ENCODE measurements around the gene SLC49A4. TPM values are rescaled to one million over a fixed set of nuclear protein-coding genes. Genes with fewer than 3 reads are reported as not detected.

Gene SLC49A4
- total RNA-seq, 1 experiment from 2014 or later, result 11.3 TPM

- H3K79me2 ChIP-seq (ENCODE audit: insufficient read depth, low read length), result no peaks in the 10 kb centered on the region
- ChIA-PET POLR2A (no interaction called here), CTCF (no interaction called here), RAD21 (ENCODE audit: low non-redundant PET in 1 of 2, low total read pairs in 2 of 2, uncharacterized antibody in 2 of 2, unreplicated experiment in 2 of 2) (no interaction called here)
- no peaks in the 10 kb centered on the region for H3K4me1 ChIP-seq (ENCODE audit: control insufficient read depth in 1 of 2, insufficient read depth in 2 of 2, low read length in 2 of 2)
- no peak overlapping the region for H3K4me3 ChIP-seq (replicated peaks in 1 of 2; ENCODE audit: low read depth in 1 of 2, low read length in 2 of 2)
- DNase-seq (ENCODE audit: low read depth, low spot score), result no peak
- no peaks in the 10 kb centered on the region for H3K9me3 ChIP-seq (ENCODE audit: control insufficient read depth in 1 of 2, insufficient read depth in 1 of 2, low read depth in 1 of 2, low read length in 2 of 2)
- H3K9ac ChIP-seq (ENCODE audit: low read length), result no peak overlapping the region
- no peaks in the 10 kb centered on the region for H3K9me2 ChIP-seq (ENCODE audit: insufficient read depth)
- 0 out of 2 replicates have a peak, but pooled peaks have one; percentile 47 for ATAC-seq
- TF ChIP-seq ZFX (IDR thresholded peaks at IDR 0.05) (no peak), SP1 (IDR thresholded peaks at IDR 0.05; ENCODE audit: low read depth) (no peak)
- TF ChIP-seq, protein P1, sequence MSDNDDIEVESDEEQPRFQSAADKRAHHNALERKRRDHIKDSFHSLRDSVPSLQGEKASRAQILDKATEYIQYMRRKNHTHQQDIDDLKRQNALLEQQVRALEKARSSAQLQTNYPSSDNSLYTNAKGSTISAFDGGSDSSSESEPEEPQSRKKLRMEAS (IDR thresholded peaks at IDR 0.05), result no peak
- no peak overlapping the region for H3K27ac ChIP-seq (ENCODE audit: low read depth, low read length)
- H3K36me3 ChIP-seq (ENCODE audit: control insufficient read depth in 1 of 2, insufficient read depth in 2 of 2, low read length in 2 of 2), result no peaks in the 10 kb centered on the region
- H4K20me1 ChIP-seq (ENCODE audit: insufficient read depth), result no peaks in the 10 kb centered on the region
- no peak overlapping the region for H3K4me2 ChIP-seq (ENCODE audit: low read length)
- intact Hi-C loops (cut with micrococcal nuclease), result no loop called here
- no TSS peak for BruUV-seq (replicated peaks)
- H2AFZ ChIP-seq (ENCODE audit: low read depth, low read length, poor library complexity, severe bottlenecking), result no peak overlapping the region
- H3K27me3 ChIP-seq (ENCODE audit: insufficient read depth, low read length), result no peaks in the 10 kb centered on the region
Observed at GRCh38 chr3:122880624-122881023, 85.8 kb downstream of the SLC49A4 start.

DNA sequence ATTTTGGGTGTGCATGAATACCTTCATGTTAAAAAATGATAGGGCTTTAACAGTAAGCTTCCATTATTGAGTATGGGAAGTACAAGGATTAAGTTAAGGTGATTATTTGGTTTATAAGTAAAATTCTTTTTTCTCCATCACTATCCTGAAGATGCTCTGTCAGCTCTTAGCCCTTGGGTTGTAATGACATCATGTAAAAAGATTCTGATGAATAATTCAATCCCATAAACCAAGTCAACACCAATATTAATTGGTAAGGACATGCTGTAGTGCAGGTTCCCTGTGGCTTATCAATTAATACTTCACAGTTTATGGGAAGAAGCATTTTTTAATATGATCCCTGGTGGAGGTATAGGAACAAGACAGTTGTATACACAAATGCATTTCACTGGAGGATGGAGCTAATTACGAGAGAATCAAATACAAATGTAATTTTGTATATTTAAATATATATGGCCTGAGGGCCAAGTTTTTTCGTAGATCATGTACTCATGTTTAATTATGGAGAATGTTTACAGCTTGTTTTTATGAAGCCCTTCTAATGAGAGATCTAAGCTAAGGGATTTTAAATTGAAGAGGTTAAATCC lies 87.6 kb downstream of the SLC49A4 start:
- no peak overlapping the region for H3K4me2 ChIP-seq (ENCODE audit: low read length)
- H3K4me1 ChIP-seq (ENCODE audit: control insufficient read depth in 1 of 2, insufficient read depth in 2 of 2, low read length in 2 of 2), result no peaks in the 10 kb centered on the region
- H3K4me3 ChIP-seq (replicated peaks in 1 of 2; ENCODE audit: low read depth in 1 of 2, low read length in 2 of 2), result no peak overlapping the region
- no peaks in the 10 kb centered on the region for H3K9me3 ChIP-seq (ENCODE audit: control insufficient read depth in 1 of 2, insufficient read depth in 1 of 2, low read depth in 1 of 2, low read length in 2 of 2)
- H3K36me3 ChIP-seq (ENCODE audit: control insufficient read depth in 1 of 2, insufficient read depth in 2 of 2, low read length in 2 of 2), result no peaks in the 10 kb centered on the region
- ChIA-PET CTCF (no interaction called here), POLR2A (no interaction called here), RAD21 (ENCODE audit: low non-redundant PET in 1 of 2, low total read pairs in 2 of 2, uncharacterized antibody in 2 of 2, unreplicated experiment in 2 of 2) (no interaction called here)
- H3K9ac ChIP-seq (ENCODE audit: low read length), result no peak overlapping the region
- no peak overlapping the region for H3K27ac ChIP-seq (ENCODE audit: low read depth, low read length)
- H3K9me2 ChIP-seq (ENCODE audit: insufficient read depth), result no peaks in the 10 kb centered on the region
- DNase-seq (ENCODE audit: low read depth, low spot score) (no peak), ATAC-seq (no peak)
- no peaks in the 10 kb centered on the region for H4K20me1 ChIP-seq (ENCODE audit: insufficient read depth)
- no peak overlapping the region for H2AFZ ChIP-seq (ENCODE audit: low read depth, low read length, poor library complexity, severe bottlenecking)
- intact Hi-C loops (cut with micrococcal nuclease), result no loop called here
- no peaks in the 10 kb centered on the region for H3K27me3 ChIP-seq (ENCODE audit: insufficient read depth, low read length)
- no peaks in the 10 kb centered on the region for H3K79me2 ChIP-seq (ENCODE audit: insufficient read depth, low read length)
- no TSS peak for BruUV-seq (replicated peaks)
- TF ChIP-seq FOSL1 (IDR thresholded peaks at IDR 0.05; ENCODE audit: low read depth), result no peak
- TF ChIP-seq, protein P2, sequence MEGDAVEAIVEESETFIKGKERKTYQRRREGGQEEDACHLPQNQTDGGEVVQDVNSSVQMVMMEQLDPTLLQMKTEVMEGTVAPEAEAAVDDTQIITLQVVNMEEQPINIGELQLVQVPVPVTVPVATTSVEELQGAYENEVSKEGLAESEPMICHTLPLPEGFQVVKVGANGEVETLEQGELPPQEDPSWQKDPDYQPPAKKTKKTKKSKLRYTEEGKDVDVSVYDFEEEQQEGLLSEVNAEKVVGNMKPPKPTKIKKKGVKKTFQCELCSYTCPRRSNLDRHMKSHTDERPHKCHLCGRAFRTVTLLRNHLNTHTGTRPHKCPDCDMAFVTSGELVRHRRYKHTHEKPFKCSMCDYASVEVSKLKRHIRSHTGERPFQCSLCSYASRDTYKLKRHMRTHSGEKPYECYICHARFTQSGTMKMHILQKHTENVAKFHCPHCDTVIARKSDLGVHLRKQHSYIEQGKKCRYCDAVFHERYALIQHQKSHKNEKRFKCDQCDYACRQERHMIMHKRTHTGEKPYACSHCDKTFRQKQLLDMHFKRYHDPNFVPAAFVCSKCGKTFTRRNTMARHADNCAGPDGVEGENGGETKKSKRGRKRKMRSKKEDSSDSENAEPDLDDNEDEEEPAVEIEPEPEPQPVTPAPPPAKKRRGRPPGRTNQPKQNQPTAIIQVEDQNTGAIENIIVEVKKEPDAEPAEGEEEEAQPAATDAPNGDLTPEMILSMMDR (IDR thresholded peaks at IDR 0.05 in 2 of 3, conservative IDR thresholded peaks at IDR 0.05 in 1 of 3; ENCODE audit: borderline replicate concordance in 1 of 3, insufficient read depth in 1 of 3, low read depth in 2 of 3, low read length in 2 of 3), result no peak
- TF ChIP-seq YY1 (IDR thresholded peaks at IDR 0.05; ENCODE audit: extremely low read depth, insufficient replicate concordance, low read depth, low read length), result no peak
- no peak for TF ChIP-seq ELF1 (IDR thresholded peaks at IDR 0.05; ENCODE audit: borderline replicate concordance, low read depth)
- TF ChIP-seq EGR1 (IDR thresholded peaks at IDR 0.05; ENCODE audit: low read depth), result no peak
- no peak for TF ChIP-seq RAD21 (IDR thresholded peaks at IDR 0.05; ENCODE audit: low read depth)
- no peak for TF ChIP-seq CEBPB (IDR thresholded peaks at IDR 0.05; ENCODE audit: low read depth)
- TF ChIP-seq, protein P3, sequence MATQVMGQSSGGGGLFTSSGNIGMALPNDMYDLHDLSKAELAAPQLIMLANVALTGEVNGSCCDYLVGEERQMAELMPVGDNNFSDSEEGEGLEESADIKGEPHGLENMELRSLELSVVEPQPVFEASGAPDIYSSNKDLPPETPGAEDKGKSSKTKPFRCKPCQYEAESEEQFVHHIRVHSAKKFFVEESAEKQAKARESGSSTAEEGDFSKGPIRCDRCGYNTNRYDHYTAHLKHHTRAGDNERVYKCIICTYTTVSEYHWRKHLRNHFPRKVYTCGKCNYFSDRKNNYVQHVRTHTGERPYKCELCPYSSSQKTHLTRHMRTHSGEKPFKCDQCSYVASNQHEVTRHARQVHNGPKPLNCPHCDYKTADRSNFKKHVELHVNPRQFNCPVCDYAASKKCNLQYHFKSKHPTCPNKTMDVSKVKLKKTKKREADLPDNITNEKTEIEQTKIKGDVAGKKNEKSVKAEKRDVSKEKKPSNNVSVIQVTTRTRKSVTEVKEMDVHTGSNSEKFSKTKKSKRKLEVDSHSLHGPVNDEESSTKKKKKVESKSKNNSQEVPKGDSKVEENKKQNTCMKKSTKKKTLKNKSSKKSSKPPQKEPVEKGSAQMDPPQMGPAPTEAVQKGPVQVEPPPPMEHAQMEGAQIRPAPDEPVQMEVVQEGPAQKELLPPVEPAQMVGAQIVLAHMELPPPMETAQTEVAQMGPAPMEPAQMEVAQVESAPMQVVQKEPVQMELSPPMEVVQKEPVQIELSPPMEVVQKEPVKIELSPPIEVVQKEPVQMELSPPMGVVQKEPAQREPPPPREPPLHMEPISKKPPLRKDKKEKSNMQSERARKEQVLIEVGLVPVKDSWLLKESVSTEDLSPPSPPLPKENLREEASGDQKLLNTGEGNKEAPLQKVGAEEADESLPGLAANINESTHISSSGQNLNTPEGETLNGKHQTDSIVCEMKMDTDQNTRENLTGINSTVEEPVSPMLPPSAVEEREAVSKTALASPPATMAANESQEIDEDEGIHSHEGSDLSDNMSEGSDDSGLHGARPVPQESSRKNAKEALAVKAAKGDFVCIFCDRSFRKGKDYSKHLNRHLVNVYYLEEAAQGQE (IDR thresholded peaks at IDR 0.05; ENCODE audit: low read depth), result no peak
- TF ChIP-seq JUND (IDR thresholded peaks at IDR 0.05), result no peak
- no peak for TF ChIP-seq SP1 (IDR thresholded peaks at IDR 0.05; ENCODE audit: low read depth)
- TF ChIP-seq EZH2 (IDR thresholded peaks at IDR 0.05), result no peak
- TF ChIP-seq POLR2A (IDR thresholded peaks at IDR 0.05; ENCODE audit: borderline replicate concordance, extremely low read depth, insufficient read depth, insufficient read length), result no peak
